ENCODE results near the gene ABCA2.

Gene ABCA2

DNA sequence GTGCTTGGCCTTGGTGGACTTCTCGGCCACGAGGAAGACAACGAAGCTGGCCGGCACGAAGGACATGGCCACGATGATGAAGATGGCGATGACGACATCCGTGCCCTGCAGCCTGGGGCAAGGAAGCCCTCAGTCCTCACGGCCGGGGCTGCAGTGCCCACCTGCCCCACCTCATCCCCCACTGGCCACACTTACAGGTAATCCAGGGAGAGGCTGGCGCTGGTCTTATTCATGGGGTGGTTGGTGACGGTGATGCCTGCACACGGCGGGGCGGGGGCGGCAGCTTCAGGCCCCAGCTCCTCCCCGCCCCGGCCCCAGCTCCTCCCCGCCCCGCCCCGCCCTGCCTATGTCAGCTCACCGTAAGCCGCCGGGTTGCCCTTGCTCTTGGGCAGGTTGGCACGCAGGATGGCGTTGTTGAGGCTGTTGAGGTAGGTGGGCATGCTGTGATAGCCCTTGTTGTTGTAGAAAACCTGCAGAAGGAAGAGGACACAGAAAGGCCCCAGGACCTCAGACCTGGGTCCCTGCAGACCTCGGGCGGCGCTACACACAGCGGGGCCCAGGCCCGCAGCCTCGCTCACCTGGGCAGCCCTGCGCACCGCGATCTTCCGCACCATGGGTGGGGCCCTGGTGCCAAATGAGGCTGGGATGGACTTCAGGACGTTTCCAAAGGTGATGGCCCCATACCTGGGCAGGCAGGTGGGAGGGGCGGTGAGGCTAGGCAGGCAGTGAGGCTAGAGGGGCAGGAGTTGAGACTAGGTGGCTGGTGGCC, 15.9 kb downstream of the ABCA2 start:
- TF ChIP-seq TAF1 (IDR thresholded peaks at IDR 0.05; ENCODE audit: borderline replicate concordance, insufficient read depth, low read length) (no peak), SIN3A (IDR thresholded peaks at IDR 0.05; ENCODE audit: borderline replicate concordance, insufficient read depth, low read length) (no peak), FOXP2 (optimal IDR thresholded peaks at IDR 0.05; ENCODE audit: borderline replicate concordance, extremely low read depth, extremely low read length, insufficient read depth) (no peak), POLR2AphosphoS5 (IDR thresholded peaks at IDR 0.05; ENCODE audit: low read depth, low read length) (no peak)
- TF ChIP-seq, protein P1, sequence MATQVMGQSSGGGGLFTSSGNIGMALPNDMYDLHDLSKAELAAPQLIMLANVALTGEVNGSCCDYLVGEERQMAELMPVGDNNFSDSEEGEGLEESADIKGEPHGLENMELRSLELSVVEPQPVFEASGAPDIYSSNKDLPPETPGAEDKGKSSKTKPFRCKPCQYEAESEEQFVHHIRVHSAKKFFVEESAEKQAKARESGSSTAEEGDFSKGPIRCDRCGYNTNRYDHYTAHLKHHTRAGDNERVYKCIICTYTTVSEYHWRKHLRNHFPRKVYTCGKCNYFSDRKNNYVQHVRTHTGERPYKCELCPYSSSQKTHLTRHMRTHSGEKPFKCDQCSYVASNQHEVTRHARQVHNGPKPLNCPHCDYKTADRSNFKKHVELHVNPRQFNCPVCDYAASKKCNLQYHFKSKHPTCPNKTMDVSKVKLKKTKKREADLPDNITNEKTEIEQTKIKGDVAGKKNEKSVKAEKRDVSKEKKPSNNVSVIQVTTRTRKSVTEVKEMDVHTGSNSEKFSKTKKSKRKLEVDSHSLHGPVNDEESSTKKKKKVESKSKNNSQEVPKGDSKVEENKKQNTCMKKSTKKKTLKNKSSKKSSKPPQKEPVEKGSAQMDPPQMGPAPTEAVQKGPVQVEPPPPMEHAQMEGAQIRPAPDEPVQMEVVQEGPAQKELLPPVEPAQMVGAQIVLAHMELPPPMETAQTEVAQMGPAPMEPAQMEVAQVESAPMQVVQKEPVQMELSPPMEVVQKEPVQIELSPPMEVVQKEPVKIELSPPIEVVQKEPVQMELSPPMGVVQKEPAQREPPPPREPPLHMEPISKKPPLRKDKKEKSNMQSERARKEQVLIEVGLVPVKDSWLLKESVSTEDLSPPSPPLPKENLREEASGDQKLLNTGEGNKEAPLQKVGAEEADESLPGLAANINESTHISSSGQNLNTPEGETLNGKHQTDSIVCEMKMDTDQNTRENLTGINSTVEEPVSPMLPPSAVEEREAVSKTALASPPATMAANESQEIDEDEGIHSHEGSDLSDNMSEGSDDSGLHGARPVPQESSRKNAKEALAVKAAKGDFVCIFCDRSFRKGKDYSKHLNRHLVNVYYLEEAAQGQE (IDR thresholded peaks at IDR 0.05; ENCODE audit: insufficient read depth in 1 of 2, low read depth in 2 of 2, low read length in 2 of 2): no peak

DNA sequence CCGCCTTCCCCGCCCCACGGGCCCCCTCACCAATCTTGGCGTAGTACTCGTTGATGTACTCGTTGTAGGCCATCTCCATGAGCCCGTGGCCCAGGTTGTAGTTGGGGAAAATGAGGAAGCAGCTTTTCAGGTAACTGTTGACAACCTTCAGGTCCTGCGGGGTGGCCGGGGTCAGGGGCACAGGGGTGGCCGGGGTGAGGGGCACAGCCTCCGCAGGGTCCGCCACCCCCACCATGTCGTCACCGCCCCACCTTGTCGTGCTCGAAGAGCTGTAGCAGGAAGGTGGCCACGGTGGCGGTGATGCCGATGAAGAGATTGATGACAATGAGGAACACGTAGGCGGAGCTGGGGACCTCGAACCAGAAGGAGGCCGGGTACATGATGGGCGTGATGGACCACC, 16.9 kb downstream of the ABCA2 start:
- no peak for TF ChIP-seq SIN3A (IDR thresholded peaks at IDR 0.05; ENCODE audit: borderline replicate concordance, insufficient read depth, low read length)
- no peak for TF ChIP-seq FOXP2 (optimal IDR thresholded peaks at IDR 0.05; ENCODE audit: borderline replicate concordance, extremely low read depth, extremely low read length, insufficient read depth)
- TF ChIP-seq POLR2AphosphoS5 (IDR thresholded peaks at IDR 0.05; ENCODE audit: low read depth, low read length): no peak
- TF ChIP-seq TAF1 (IDR thresholded peaks at IDR 0.05; ENCODE audit: borderline replicate concordance, insufficient read depth, low read length): no peak
- TF ChIP-seq, protein P1 (IDR thresholded peaks at IDR 0.05; ENCODE audit: insufficient read depth in 1 of 2, low read depth in 2 of 2, low read length in 2 of 2): no peak

DNA sequence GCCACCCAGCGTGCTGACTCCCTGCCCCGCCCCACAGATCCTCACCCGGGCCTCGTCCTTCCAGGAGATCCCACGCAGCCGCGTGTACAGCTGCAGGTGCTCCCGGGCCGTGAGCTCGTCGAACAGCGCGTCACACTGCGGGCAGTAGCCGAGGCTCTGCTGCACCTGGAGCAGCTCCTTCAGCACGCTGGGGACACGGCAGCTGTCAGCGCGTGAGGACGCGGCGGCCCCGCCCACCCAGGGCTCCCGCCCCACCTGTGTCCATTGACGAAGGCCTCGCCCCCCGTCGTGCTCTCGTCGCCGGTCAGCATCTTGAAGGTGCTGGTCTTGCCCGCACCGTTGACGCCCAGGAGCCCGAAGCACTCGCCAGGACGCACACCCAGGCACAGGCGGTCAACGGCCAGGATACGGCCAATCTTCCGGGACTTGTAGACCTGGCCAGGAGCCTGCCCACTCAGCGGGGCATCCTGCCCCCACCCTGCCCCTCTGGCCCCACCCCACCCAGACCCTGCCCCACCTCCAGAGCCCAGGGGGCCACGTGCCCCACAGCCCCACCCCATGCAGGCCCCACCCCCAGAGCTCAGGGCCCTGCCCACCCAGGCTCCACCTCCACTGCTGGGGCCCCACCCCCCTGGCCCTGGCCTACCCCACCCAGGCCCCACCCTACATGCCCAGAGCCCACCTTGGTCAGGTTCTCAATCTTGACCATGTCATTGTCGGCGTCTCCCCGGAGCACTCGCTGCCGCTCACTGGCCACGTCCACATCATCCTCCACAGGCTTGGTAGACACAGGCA, 17.9 kb downstream of the ABCA2 start:
- TF ChIP-seq FOXP2 (optimal IDR thresholded peaks at IDR 0.05; ENCODE audit: borderline replicate concordance, extremely low read depth, extremely low read length, insufficient read depth) (no peak), POLR2AphosphoS5 (IDR thresholded peaks at IDR 0.05; ENCODE audit: low read depth, low read length) (no peak), SIN3A (IDR thresholded peaks at IDR 0.05; ENCODE audit: borderline replicate concordance, insufficient read depth, low read length) (no peak)
- TF ChIP-seq, protein P1 (IDR thresholded peaks at IDR 0.05; ENCODE audit: insufficient read depth in 1 of 2, low read depth in 2 of 2, low read length in 2 of 2): no peak

DNA sequence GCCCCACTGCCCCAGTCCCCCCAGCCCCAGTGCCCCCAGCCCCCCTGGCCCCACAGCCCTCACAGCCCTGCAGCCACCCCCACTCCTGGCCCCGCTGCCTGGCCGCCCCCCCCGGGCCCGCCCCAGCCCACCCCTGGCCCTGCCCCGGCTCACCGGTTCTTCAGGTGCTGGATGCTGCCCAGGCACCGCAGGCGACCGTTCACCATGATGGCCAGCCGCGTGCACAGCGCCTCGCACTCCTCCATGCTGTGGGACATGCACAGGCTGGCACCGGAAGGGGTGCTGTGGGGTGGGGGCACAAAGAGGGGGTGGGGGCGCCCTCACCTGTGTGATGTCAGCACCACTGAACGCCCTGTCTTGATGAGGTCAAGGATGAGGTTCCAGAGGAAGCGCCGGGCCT, 18.8 kb downstream of the ABCA2 start:
- no peak for TF ChIP-seq FOXP2 (optimal IDR thresholded peaks at IDR 0.05; ENCODE audit: borderline replicate concordance, extremely low read depth, extremely low read length, insufficient read depth)
- TF ChIP-seq TAF1 (IDR thresholded peaks at IDR 0.05; ENCODE audit: borderline replicate concordance, insufficient read depth, low read length): no peak
- no peak for TF ChIP-seq SIN3A (IDR thresholded peaks at IDR 0.05; ENCODE audit: borderline replicate concordance, insufficient read depth, low read length)
- TF ChIP-seq POLR2AphosphoS5 (IDR thresholded peaks at IDR 0.05; ENCODE audit: low read depth, low read length): no peak
- TF ChIP-seq, protein P1 (IDR thresholded peaks at IDR 0.05; ENCODE audit: insufficient read depth in 1 of 2, low read depth in 2 of 2, low read length in 2 of 2): no peak

All from PFSK-1 (cell line).